PFSK-1 (cell line): ENCODE data around the gene ERI3.

Experiments
- FOXP2 ChIP-seq: optimal IDR thresholded peaks from 2 replicates; pipeline ENCODE3; 2011; ENCODE audit warnings: borderline replicate concordance, control low read depth, inconsistent platforms; ENCODE audit not compliant: insufficient read depth; ENCODE audit errors: extremely low read length, extremely low read depth
- POLR2AphosphoS5 ChIP-seq: IDR thresholded peaks from 2 replicates; pipeline ENCODE4 v1.6.1; 2012; ENCODE audit warnings: low read depth, mild to moderate bottlenecking, control low read depth, low read length, moderate library complexity
- SIN3A ChIP-seq: IDR thresholded peaks from 2 replicates; pipeline ENCODE4 v1.6.1; 2012; ENCODE audit warnings: mild to moderate bottlenecking, low read length, moderate library complexity, borderline replicate concordance; ENCODE audit not compliant: insufficient read depth
- TAF1 ChIP-seq: IDR thresholded peaks from 2 replicates; pipeline ENCODE4 v1.6.1; 2012; ENCODE audit warnings: low read length, control low read depth, borderline replicate concordance; ENCODE audit not compliant: insufficient read depth
- TF ChIP-seq, protein P1 (sequence below), 2 experiments: IDR thresholded peaks; 2 replicates each; pipeline versions ENCODE4 v1.6.1 to v1.8.0; 2011 to 2012; ENCODE audit warnings: low read depth in 2 of 2, low read length in 2 of 2, control low read depth in 1 of 2, inconsistent platforms in 1 of 2, mild to moderate bottlenecking in 1 of 2, moderate library complexity in 1 of 2; ENCODE audit not compliant: insufficient read depth in 1 of 2

ERI3 gene

DNA sequence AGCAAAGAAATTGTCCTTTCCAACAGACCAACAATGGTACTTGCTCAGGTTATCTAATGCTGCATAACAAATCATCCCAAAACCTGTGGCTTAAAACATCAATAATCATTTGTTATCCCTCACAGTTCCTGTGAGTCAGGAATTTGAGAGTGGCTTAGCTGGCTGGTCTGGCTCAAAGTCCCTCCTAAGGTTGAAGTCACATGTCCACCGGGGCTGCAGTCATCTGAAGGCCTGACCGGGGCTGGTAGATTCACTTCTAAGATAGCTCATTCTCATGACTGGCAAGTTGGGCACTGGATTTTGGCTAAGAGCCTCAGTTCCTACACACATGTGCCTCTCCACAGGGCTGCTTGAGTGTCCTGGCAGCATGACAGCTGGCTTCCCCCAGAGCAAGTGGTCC, 16.9 kb downstream of the ERI3 start:
- TF ChIP-seq POLR2AphosphoS5 (no peak), FOXP2 (no peak), TAF1 (no peak), SIN3A (no peak)
- TF ChIP-seq, protein P1, sequence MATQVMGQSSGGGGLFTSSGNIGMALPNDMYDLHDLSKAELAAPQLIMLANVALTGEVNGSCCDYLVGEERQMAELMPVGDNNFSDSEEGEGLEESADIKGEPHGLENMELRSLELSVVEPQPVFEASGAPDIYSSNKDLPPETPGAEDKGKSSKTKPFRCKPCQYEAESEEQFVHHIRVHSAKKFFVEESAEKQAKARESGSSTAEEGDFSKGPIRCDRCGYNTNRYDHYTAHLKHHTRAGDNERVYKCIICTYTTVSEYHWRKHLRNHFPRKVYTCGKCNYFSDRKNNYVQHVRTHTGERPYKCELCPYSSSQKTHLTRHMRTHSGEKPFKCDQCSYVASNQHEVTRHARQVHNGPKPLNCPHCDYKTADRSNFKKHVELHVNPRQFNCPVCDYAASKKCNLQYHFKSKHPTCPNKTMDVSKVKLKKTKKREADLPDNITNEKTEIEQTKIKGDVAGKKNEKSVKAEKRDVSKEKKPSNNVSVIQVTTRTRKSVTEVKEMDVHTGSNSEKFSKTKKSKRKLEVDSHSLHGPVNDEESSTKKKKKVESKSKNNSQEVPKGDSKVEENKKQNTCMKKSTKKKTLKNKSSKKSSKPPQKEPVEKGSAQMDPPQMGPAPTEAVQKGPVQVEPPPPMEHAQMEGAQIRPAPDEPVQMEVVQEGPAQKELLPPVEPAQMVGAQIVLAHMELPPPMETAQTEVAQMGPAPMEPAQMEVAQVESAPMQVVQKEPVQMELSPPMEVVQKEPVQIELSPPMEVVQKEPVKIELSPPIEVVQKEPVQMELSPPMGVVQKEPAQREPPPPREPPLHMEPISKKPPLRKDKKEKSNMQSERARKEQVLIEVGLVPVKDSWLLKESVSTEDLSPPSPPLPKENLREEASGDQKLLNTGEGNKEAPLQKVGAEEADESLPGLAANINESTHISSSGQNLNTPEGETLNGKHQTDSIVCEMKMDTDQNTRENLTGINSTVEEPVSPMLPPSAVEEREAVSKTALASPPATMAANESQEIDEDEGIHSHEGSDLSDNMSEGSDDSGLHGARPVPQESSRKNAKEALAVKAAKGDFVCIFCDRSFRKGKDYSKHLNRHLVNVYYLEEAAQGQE (IDR thresholded peaks at IDR 0.05; ENCODE audit: insufficient read depth in 1 of 2, low read depth in 2 of 2, low read length in 2 of 2) = no peak

DNA sequence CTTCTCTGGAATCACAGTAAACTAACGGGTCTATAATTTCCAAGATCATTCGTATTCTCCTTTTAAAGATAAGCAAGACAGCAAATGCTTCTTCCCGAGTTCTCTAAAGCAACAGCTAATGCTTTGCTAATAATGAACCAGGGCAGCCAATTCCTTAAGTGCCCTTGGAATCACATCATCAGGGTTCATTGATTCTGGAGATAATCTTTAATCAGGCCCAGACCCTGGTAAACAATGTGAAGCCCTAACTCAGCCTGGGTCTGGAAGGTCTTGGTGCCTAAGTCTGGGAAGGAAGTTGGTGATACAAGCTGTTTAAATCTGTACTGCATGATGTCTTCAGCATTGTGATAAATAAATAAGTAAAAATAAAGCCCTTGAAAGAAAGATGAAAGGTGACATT, 18.4 kb downstream of the ERI3 start:
- TF ChIP-seq TAF1 (no peak), FOXP2 (no peak), SIN3A (no peak), POLR2AphosphoS5 (no peak)
- TF ChIP-seq, protein P1 (IDR thresholded peaks at IDR 0.05; ENCODE audit: insufficient read depth in 1 of 2, low read depth in 2 of 2, low read length in 2 of 2) = no peak

DNA sequence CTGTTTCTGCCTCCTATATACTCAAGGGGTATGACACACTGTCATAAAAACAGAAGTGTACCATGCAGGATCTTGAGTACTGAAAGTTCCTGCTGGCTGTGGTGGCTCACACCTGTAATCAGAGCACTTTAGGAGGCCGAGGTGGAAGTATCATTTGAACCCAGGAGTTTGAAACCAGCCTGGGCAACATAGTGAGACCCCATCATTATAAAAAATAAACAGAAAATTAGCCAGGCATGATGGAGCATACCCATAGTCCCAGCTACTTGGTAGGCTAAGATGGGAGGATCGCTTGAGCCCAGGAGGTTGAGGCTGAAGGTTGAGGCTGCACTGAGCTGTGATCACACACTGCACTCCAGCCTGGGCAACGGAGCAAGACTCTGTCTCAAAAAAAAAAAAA, 20.1 kb downstream of the ERI3 start:
- TF ChIP-seq SIN3A = no peak
- no peak for TF ChIP-seq TAF1

DNA sequence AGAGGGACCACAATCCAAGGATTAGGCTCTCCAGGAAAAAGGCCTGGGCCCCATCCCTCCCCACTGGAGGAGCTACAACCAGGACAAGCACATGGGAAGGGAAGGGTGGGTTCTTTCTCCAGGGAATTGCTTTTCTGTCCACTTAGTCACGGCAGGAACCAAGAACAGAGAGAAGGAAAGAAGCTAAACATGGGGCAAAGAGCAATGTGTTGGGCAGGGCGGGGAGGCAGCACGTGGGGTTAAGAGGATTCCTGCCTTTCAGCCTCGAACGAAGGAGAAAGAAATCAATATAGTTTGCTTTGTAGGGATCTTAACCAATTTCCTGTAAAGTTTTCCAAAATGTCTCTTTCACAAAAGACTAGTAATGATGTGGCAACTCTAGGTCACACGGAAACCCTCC, 21.7 kb downstream of the ERI3 start:
- TF ChIP-seq FOXP2 (no peak), POLR2AphosphoS5 (no peak), TAF1 (no peak), SIN3A (no peak)
- TF ChIP-seq, protein P1 (IDR thresholded peaks at IDR 0.05; ENCODE audit: insufficient read depth in 1 of 2, low read depth in 2 of 2, low read length in 2 of 2) = no peak

DNA sequence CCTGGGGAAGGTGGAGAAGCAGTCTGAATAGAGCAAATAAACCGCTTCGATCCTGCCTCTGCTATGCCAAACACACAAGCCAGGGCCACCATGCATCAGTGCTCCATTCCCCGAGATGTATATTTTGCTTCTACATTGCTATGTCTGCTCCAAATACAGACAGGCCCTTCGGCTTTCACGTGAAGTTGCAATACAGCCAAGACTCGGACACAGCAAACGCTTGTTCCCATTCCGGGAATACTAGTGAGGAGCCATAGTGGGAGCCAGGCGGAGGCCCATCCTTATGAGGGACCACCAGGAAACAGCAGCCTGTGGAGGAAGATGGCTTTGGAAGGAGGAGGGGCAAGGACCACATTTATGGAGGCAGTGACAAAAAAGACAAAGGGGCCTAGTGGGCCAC, 22.6 kb downstream of the ERI3 start:
- TF ChIP-seq SIN3A = no peak
- no peak for TF ChIP-seq FOXP2
- TF ChIP-seq TAF1 = no peak
- TF ChIP-seq, protein P1 (IDR thresholded peaks at IDR 0.05; ENCODE audit: insufficient read depth in 1 of 2, low read depth in 2 of 2, low read length in 2 of 2) = no peak
- no peak for TF ChIP-seq POLR2AphosphoS5

DNA sequence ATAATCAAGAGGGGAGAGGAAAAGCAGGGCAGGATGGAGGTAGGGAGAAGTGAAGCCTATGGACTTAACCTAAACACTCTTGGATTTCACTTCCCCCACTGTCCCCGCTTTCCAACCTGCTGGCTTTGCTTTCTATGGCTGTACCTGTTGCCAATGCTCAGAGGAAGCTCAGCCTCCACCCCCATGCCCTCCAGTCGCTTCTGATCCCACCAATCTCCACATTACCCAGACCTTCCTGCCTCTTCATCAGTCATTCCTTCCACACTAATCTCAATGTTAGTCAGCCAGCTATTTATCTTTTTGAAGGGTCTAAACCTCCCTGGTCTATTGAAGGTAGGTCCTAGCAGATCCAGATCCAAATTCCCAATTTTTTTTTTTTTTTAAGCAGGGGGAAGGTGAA, 24.1 kb downstream of the ERI3 start:
- TF ChIP-seq TAF1 (no peak), SIN3A (no peak), FOXP2 (no peak), POLR2AphosphoS5 (no peak)
- TF ChIP-seq, protein P1 (IDR thresholded peaks at IDR 0.05; ENCODE audit: insufficient read depth in 1 of 2, low read depth in 2 of 2, low read length in 2 of 2) = no peak
